Left lung (tissue), 10 donors: ENCODE results near the gene ADIRF. TPM values are rescaled to one million over a fixed set of nuclear protein-coding genes. Genes with fewer than 3 reads are reported as not detected.
"Not testable (repeated sequence)": the region's sequence is repeated elsewhere in the genome, so short reads cannot be mapped to it uniquely, and the experiment has no call there.

Experiments used
- ATAC-seq: fragments of 200-7000 bp; cut with Tn5 transposase; one replicate; pipeline ENCODE4 v1.9.1; 2020; ENCODE audit warnings: moderate library complexity
- DNase-seq, 4 donors: peaks; one replicate each; pipeline ENCODE4 v3.0.0-alpha.2; 2013 to 2020
- H3K27ac ChIP-seq, 2 donors: fragments of 200-600 bp; sonication (generic) in 1 of 2; one replicate each; pipeline versions ENCODE4 v1.5.0 to v1.8.0; 2020 to 2021
- H3K27me3 ChIP-seq, 2 donors: fragments of 200-600 bp; sonication (generic) in 1 of 2; one replicate each; pipeline versions ENCODE4 v1.5.0 to v1.8.0; 2020 to 2021
- H3K36me3 ChIP-seq, 2 donors: fragments of 200-600 bp; sonication (generic) in 1 of 2; one replicate each; pipeline versions ENCODE4 v1.5.0 to v1.8.0; 2020 to 2021
- H3K4me1 ChIP-seq, 2 donors: fragments of 200-600 bp; one replicate each; pipeline ENCODE4 v1.8.0; 2021
- H3K4me3 ChIP-seq, 2 donors: fragments of 200-600 bp; sonication (generic) in 1 of 2; one replicate each; pipeline versions ENCODE4 v1.5.0 to v1.8.0; 2020 to 2021; ENCODE audit warnings: mild to moderate bottlenecking in 1 of 2
- H3K9me3 ChIP-seq, 2 donors: fragments of 200-600 bp; sonication (generic) in 1 of 2; one replicate each; pipeline versions ENCODE4 v1.5.0 to v1.8.0; 2020 to 2021
- intact Hi-C, 2 donors: fragments of 100-400 bp; cut with DNase I; formaldehyde crosslinking; loops; one replicate each; pipeline versions ENCODE4 v1.11.2 to v1.14.2; 2022
- polyA plus RNA-seq, 6 donors: library from polyadenylated mRNA; unstranded; fragments of 120-200 nt; gene quantifications; one replicate each; pipeline ENCODE4 v1.2.1, GENCODE V29; 2013; ENCODE audit not compliant: insufficient read length in 6 of 6
- total RNA-seq, 2 donors: library from RNA; stranded (reverse); fragmentation: NEBNext Ultra II Directional; extraction: Animal tissue kit (Norgen Biotek cat#: 25700); gene quantifications; one replicate each; pipeline ENCODE4 v1.2.1, GENCODE V29; 2021
- TF ChIP-seq, protein P1 (sequence below), 2 donors: fragments of 200-600 bp; sonication (generic) in 1 of 2; IDR thresholded peaks; one replicate each; pipeline versions ENCODE4 v1.5.0 to v1.8.0; 2021; ENCODE audit warnings: antibody characterized with exemption in 2 of 2
- donor health status: DM: no; HTN: yes; CAD: no.
- donor health status: DM: no; HTN: no; CAD: no.

ADIRF gene
- total and polyA plus RNA-seq, 8 donors = 8.0 to 94.1 (median 17.9) TPM

DNA sequence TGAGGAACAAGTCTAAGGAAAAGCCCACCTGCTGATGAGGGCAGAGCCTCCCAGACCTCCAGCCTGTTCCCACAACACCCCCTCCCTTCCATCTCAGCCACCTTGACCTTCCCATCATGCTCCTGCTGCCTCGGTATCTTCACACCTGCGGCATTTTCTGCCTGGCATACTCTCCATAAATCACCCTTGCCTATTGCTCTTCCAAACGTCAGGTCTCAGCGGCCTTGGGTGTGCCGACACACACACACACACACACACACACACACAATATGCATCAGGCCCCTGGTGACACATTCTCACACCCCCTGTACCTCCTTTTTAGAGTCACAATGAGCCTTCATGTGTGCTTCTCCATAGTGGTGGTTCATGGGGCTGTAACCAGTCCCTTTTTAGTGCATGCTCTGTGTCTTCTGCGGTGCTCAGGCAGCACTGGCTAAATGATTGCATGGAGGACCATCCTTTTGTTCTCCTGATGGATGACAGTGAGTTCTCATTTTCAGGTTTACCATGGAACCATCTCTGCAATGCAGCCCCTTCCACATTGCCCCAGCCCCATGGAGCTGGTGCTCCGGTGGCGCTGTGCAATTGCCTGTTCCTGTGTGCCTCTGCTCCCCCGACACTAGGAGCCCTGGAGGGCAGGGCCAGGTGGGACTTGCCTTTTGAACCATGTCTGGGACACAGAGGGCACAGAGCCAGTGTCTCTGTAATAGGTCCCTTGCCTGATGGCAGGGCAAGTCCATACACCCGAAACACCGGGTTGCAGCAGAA is 4.5 kb downstream of the ADIRF start:
- Histone ChIP-seq H3K9me3 (no peaks in the 10 kb centered on the region), H3K4me3 (no peak overlapping the region), H3K27me3 (peaks cover 0 to 45% of the 10 kb centered on the region in 2 donors), H3K27ac (peak overlapping the region; percentile 89 to 92), H3K4me1 (peaks cover 24 to 39% of the 10 kb centered on the region in 2 donors), H3K36me3 (no peaks in the 10 kb centered on the region)
- DNase-seq (peak in 1 of 4 donors; percentile 55), ATAC-seq (no peak)
- TF ChIP-seq, protein P1, sequence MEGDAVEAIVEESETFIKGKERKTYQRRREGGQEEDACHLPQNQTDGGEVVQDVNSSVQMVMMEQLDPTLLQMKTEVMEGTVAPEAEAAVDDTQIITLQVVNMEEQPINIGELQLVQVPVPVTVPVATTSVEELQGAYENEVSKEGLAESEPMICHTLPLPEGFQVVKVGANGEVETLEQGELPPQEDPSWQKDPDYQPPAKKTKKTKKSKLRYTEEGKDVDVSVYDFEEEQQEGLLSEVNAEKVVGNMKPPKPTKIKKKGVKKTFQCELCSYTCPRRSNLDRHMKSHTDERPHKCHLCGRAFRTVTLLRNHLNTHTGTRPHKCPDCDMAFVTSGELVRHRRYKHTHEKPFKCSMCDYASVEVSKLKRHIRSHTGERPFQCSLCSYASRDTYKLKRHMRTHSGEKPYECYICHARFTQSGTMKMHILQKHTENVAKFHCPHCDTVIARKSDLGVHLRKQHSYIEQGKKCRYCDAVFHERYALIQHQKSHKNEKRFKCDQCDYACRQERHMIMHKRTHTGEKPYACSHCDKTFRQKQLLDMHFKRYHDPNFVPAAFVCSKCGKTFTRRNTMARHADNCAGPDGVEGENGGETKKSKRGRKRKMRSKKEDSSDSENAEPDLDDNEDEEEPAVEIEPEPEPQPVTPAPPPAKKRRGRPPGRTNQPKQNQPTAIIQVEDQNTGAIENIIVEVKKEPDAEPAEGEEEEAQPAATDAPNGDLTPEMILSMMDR (IDR thresholded peaks at IDR 0.05) = no peak
- intact Hi-C loops = no loop called here

DNA sequence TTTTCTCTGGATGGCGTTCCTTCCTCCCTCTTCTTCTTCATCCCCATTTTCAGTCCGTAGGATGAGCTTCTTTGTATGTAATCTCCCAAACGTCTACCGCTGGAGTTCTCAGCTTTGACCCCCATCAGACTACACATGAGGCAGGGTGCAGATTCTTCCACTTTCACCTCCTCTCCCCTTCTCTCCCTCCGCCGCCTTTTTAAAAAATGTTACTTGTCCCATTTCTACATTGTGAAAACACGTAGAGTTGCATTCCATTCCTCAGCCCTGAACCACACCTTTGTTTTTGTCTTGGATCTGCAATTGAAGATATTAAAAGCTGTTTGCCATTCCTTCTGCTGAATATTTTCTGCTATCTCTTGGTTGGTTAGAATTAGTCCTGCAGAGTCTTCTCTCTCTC is 6.2 kb downstream of the ADIRF start:
- no peaks in the 10 kb centered on the region for H3K36me3 ChIP-seq
- TF ChIP-seq, protein P1 (IDR thresholded peaks at IDR 0.05) = no peak
- peak overlapping the region in 1 of 2 donors; percentile 6 for H3K27ac ChIP-seq
- H3K4me1 ChIP-seq = peaks cover 14 to 23% of the 10 kb centered on the region in 2 donors
- H3K4me3 ChIP-seq = no peak overlapping the region
- peaks cover 0 to 28% of the 10 kb centered on the region in 2 donors for H3K27me3 ChIP-seq
- no peak for ATAC-seq
- no peak for DNase-seq
- intact Hi-C loops = no loop called here
- no peaks in the 10 kb centered on the region for H3K9me3 ChIP-seq

DNA sequence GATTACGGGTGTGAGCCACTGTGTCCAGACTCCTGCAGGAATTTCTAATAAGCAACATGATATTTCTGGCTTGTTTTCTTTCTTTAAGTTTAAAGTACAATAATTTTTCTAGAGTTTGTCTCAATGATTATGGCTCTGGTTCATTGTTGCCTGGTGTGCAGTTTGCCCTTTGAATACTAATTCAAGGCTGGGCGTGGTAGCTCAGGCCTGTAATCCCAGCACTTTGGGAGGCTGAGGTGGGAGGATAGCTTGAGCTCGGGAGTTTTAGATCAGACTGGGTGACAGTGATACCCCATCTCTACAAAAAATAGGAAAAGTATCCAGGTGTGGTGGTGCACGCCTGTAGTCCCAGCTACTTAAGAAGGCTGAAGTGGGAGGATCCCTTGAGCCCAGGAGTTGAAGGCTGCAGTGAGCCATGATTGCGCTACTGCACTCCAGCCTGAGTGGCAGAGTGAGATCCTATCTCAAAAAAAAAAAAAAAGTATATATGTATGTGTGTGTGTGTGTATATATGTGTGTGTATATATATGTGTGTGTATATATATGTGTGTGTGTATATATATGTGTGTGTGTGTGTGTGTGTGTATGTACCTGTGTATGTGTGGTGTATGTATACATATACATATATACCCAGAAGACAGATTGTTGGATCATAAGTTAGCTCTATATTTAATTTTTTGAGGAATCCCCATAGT is 8.2 kb downstream of the ADIRF start:
- no peak overlapping the region for H3K4me3 ChIP-seq
- H3K36me3 ChIP-seq = no peaks in the 10 kb centered on the region
- H3K27me3 ChIP-seq = peaks cover 0 to 8% of the 10 kb centered on the region in 2 donors
- intact Hi-C loops = no loop called here
- H3K27ac ChIP-seq = no peak overlapping the region
- DNase-seq = no peak
- peaks cover 8% of the 10 kb centered on the region in 2 donors for H3K4me1 ChIP-seq
- H3K9me3 ChIP-seq = no peaks in the 10 kb centered on the region
- no peak for ATAC-seq
- TF ChIP-seq, protein P1 (IDR thresholded peaks at IDR 0.05) = no peak

DNA sequence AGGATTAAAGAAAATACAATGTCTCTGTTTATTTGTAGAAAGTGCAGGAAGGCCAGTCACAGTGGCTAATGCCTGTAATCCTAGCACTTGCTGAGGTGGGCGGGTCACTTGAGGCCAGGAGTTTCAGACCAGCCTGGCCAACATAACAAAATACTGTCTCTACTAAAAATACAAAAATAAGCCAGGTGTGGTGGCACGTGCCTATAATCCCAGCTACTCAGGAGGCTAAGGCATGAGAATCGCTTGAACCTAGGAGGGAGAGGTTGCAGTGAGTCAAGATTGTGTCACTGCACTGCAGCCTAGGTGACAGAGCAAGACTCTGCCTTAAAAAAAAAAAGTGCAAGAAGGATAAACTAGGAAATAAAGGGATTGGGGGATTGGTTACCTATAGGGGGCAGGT is 10.2 kb downstream of the ADIRF start:
- H3K9me3 ChIP-seq, H3K27ac ChIP-seq, ATAC-seq, H3K4me3 ChIP-seq, H3K36me3 ChIP-seq, DNase-seq, H3K27me3 ChIP-seq, intact Hi-C loops, H3K4me1 ChIP-seq: not testable (repeated sequence)

DNA sequence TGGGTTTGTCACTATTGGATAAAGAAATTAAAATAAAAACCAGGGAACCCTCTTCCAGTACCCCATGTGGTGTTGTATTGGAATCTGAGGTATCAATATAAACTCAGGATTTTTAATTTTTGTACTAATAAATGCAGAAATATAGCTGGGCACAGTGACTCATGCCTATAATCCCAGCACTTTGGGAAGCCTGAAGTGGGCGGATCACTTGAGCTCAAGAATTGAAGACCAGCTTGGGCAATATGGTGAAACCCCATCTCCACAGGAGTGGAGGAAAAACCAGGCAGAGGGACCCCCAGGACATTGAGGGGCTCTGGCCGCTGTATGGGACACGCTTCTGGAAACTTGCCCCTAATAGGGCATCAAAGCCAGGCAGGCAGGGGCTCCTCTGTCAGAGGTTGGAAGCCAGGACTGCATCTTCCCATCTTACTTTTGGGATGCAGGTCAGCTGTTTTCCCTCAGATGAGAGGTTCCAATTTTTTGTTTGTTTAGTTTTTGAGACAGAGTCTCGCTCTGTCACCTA is 11.1 kb downstream of the ADIRF start:
- intact Hi-C loops = no loop called here
- Histone ChIP-seq H3K36me3 (no peaks in the 10 kb centered on the region), H3K27ac (no peak overlapping the region), H3K9me3 (no peaks in the 10 kb centered on the region), H3K27me3 (no peaks in the 10 kb centered on the region), H3K4me3 (no peak overlapping the region), H3K4me1 (peaks cover 0 to 3% of the 10 kb centered on the region in 2 donors)
- ATAC-seq (no peak), DNase-seq (no peak)
- TF ChIP-seq, protein P1 (IDR thresholded peaks at IDR 0.05) = no peak
